H1 (cell line): Measurements from ENCODE around the gene GABRG3. TPM values are rescaled to one million over a fixed set of nuclear protein-coding genes. Genes with fewer than 3 reads are reported as not detected.

Experiments used
- CTCF ChIA-PET: fragments of 300-600 bp; sonication (Branson Sonifier 250); formaldehyde crosslinking; loops from one replicate; lab custom pipeline; 2021; ENCODE audit not compliant: partially characterized antibody; lab: Charles Lee
- POLR2A ChIA-PET: fragments of 300-600 bp; sonication (Branson Sonifier 250); formaldehyde crosslinking; loops from one replicate; lab custom pipeline; 2021; ENCODE audit warnings: inconsistent platforms; ENCODE audit not compliant: partially characterized antibody; lab: Charles Lee
- DNase-seq, 2 experiments: peaks; one replicate each; pipeline versions ENCODE4 v3.0.0 to v3.0.0-alpha.2; 2010 to 2022; ENCODE audit warnings: low spot score in 2 of 2, low read depth in 1 of 2, mixed read lengths in 1 of 2
- FAIRE-seq: peaks from 2 replicates; lab custom pipeline; 2011; peaks lifted over from hg19 to GRCh38; lab: Jason Lieb, UNC
- H2AFZ ChIP-seq: 2 replicates; pipeline ENCODE4 v1.8.1; 2012; ENCODE audit warnings: low read length, inconsistent platforms
- H2AK5ac ChIP-seq: 2 replicates; pipeline ENCODE4 v1.6.1; 2013; ENCODE audit warnings: low read depth, low read length
- H2BK120ac ChIP-seq: replicated peaks from 2 replicates; pipeline ENCODE3; 2013; ENCODE audit warnings: low read depth, low read length, inconsistent platforms
- H2BK12ac ChIP-seq: 2 replicates; pipeline ENCODE4 v1.6.1; 2013; ENCODE audit warnings: low read depth, low read length
- H2BK15ac ChIP-seq: 2 replicates; pipeline ENCODE4 v1.6.1; 2013; ENCODE audit warnings: low read length
- H2BK20ac ChIP-seq: 2 replicates; pipeline ENCODE4 v1.6.1; 2013; ENCODE audit warnings: low read length
- H2BK5ac ChIP-seq: 2 replicates; pipeline ENCODE4 v1.6.1; 2013; ENCODE audit warnings: low read depth, low read length
- H3K14ac ChIP-seq: 2 replicates; pipeline ENCODE4 v1.6.1; 2013; ENCODE audit warnings: inconsistent platforms; ENCODE audit not compliant: insufficient read length
- H3K18ac ChIP-seq: 2 replicates; pipeline ENCODE4 v1.6.1; 2013; ENCODE audit warnings: low read length; ENCODE audit errors: extremely low read depth
- H3K23ac ChIP-seq: 2 replicates; pipeline ENCODE4 v1.6.1; 2013; ENCODE audit warnings: inconsistent platforms; ENCODE audit not compliant: insufficient read length
- H3K23me2 ChIP-seq: 2 replicates; pipeline ENCODE4 v1.6.1; 2013; ENCODE audit warnings: low read depth, low read length
- H3K27ac ChIP-seq: 2 replicates; pipeline ENCODE4 v1.6.1; 2011; ENCODE audit warnings: low read depth, low read length, inconsistent platforms
- H3K27me3 ChIP-seq, 4 experiments: replicated peaks in 1 of 4; 1 replicate in 1 of 4; 2 replicates in 3 of 4; pipeline versions ENCODE4 v1.6.1 to v1.8.1; 2011 to 2013; ENCODE audit warnings: low read length in 3 of 4, mild to moderate bottlenecking in 3 of 4, inconsistent platforms in 2 of 4, mixed read lengths in 2 of 4, moderate library complexity in 1 of 4; ENCODE audit not compliant: control insufficient read depth in 3 of 4, insufficient read depth in 3 of 4; ENCODE audit errors: extremely low read depth in 1 of 4
- H3K36me3 ChIP-seq, 4 experiments: 2 replicates each; pipeline versions ENCODE4 v1.6.1 to v1.8.1; 2011 to 2013; ENCODE audit warnings: mild to moderate bottlenecking in 4 of 4, low read length in 3 of 4, moderate library complexity in 2 of 4, control low read depth in 1 of 4, inconsistent platforms in 1 of 4; ENCODE audit not compliant: insufficient read depth in 4 of 4, control insufficient read depth in 2 of 4
- H3K4ac ChIP-seq: replicated peaks from 2 replicates; pipeline ENCODE3; 2013; ENCODE audit warnings: low read length, low read depth, mixed read lengths, inconsistent platforms; ENCODE audit not compliant: insufficient read length
- H3K4me1 ChIP-seq, 4 experiments: replicated peaks in 1 of 4; 1 replicate in 1 of 4; 2 replicates in 3 of 4; pipeline versions ENCODE4 v1.6.1 to v1.8.1; 2011 to 2013; ENCODE audit warnings: low read length in 3 of 4, inconsistent platforms in 2 of 4, mixed read lengths in 1 of 4; ENCODE audit not compliant: insufficient read depth in 4 of 4, control insufficient read depth in 3 of 4
- H3K4me2 ChIP-seq, 2 experiments: 2 replicates each; pipeline versions ENCODE4 v1.6.1 to v1.8.1; 2011 to 2013; ENCODE audit warnings: low read depth in 2 of 2, low read length in 2 of 2, control low read depth in 1 of 2, inconsistent platforms in 1 of 2, mild to moderate bottlenecking in 1 of 2; ENCODE audit not compliant: insufficient read depth in 1 of 2
- H3K4me3 ChIP-seq, 4 experiments: fragments of 200-600, 300-600 bp in 1 of 4; sonication (generic), shearing (Covaris generic), sonication (Bioruptor Twin) in 1 of 4; 2 replicates each; pipeline versions ENCODE4 v1.5.1 to v1.8.1; 2011 to 2016; ENCODE audit warnings: low read length in 4 of 4, low read depth in 3 of 4, control low read depth in 2 of 4, inconsistent platforms in 2 of 4, mild to moderate bottlenecking in 2 of 4, mixed read lengths in 1 of 4, moderate library complexity in 1 of 4; ENCODE audit not compliant: insufficient read depth in 2 of 4; ENCODE audit errors: extremely low read depth in 1 of 4
- H3K56ac ChIP-seq: replicated peaks from 2 replicates; pipeline ENCODE3; 2013; ENCODE audit warnings: low read depth, mild to moderate bottlenecking, mixed read lengths, low read length, inconsistent platforms; ENCODE audit not compliant: insufficient read length
- H3K79me1 ChIP-seq: 2 replicates; pipeline ENCODE4 v1.6.1; 2013; ENCODE audit warnings: low read depth, low read length, control low read depth
- H3K79me2 ChIP-seq, 2 experiments: 2 replicates each; pipeline versions ENCODE4 v1.6.1 to v1.8.1; 2012 to 2013; ENCODE audit warnings: low read length in 2 of 2, mild to moderate bottlenecking in 2 of 2, inconsistent platforms in 1 of 2; ENCODE audit not compliant: insufficient read depth in 2 of 2, control insufficient read depth in 1 of 2
- H3K9ac ChIP-seq, 4 experiments: replicated peaks in 1 of 4; 1 replicate in 1 of 4; 2 replicates in 3 of 4; pipeline versions ENCODE4 v1.6.1 to v1.8.1; 2011 to 2013; ENCODE audit warnings: low read depth in 3 of 4, low read length in 3 of 4, control low read depth in 2 of 4, mild to moderate bottlenecking in 2 of 4, moderate library complexity in 2 of 4, inconsistent platforms in 1 of 4; ENCODE audit errors: extremely low read depth in 1 of 4
- H3K9me3 ChIP-seq, 2 experiments: 2 replicates each; pipeline versions ENCODE4 v1.6.1 to v1.8.1; 2012 to 2013; ENCODE audit warnings: mild to moderate bottlenecking in 2 of 2, moderate library complexity in 2 of 2, control low read depth in 1 of 2, inconsistent platforms in 1 of 2, low read depth in 1 of 2, low read length in 1 of 2, mixed read lengths in 1 of 2; ENCODE audit not compliant: insufficient read depth in 2 of 2
- H4K20me1 ChIP-seq, 2 experiments: replicated peaks in 1 of 2; 2 replicates each; pipeline versions ENCODE3 to v1.8.1; 2011 to 2013; ENCODE audit warnings: inconsistent platforms in 2 of 2, low read length in 2 of 2, mild to moderate bottlenecking in 1 of 2; ENCODE audit not compliant: insufficient read depth in 2 of 2, control insufficient read depth in 1 of 2
- H4K5ac ChIP-seq: 2 replicates; pipeline ENCODE4 v1.6.1; 2013; ENCODE audit warnings: low read length, low read depth, mixed read lengths, inconsistent platforms; ENCODE audit not compliant: insufficient read length
- H4K8ac ChIP-seq: 2 replicates; pipeline ENCODE4 v1.8.0; 2013; ENCODE audit warnings: mild to moderate bottlenecking, moderate library complexity, low read length, inconsistent platforms; ENCODE audit not compliant: insufficient read depth; ENCODE audit errors: extremely low read depth
- H4K91ac ChIP-seq: replicated peaks from 2 replicates; pipeline ENCODE3; 2013; ENCODE audit warnings: low read length, mixed read lengths, inconsistent platforms; ENCODE audit not compliant: insufficient read length
- BCL11A ChIP-seq, 2 experiments: IDR thresholded peaks; one replicate each; pipeline ENCODE4 v1.6.1; 2011; ENCODE audit warnings: low read depth in 2 of 2, low read length in 2 of 2, mild to moderate bottlenecking in 2 of 2
- CEBPB ChIP-seq: IDR thresholded peaks from 2 replicates; pipeline ENCODE4 v1.6.1; 2012; ENCODE audit warnings: low read depth, low read length
- E2F6 ChIP-seq: IDR thresholded peaks from 2 replicates; pipeline ENCODE4 v1.6.1; 2012; ENCODE audit warnings: inconsistent platforms
- EP300 ChIP-seq, 2 experiments: IDR thresholded peaks; 1 replicate in 1 of 2; 2 replicates in 1 of 2; pipeline ENCODE4 v1.6.1; 2011 to 2012; ENCODE audit warnings: low read depth in 2 of 2, low read length in 2 of 2, mild to moderate bottlenecking in 2 of 2, borderline replicate concordance in 1 of 2, inconsistent platforms in 1 of 2, moderate library complexity in 1 of 2
- GABPA ChIP-seq: IDR thresholded peaks from 2 replicates; pipeline ENCODE4 v1.6.1; 2011; ENCODE audit warnings: mild to moderate bottlenecking, low read length, moderate library complexity, borderline replicate concordance; ENCODE audit not compliant: insufficient read depth
- KDM4A ChIP-seq: IDR thresholded peaks from one replicate; pipeline ENCODE4 v1.7.1; 2012; ENCODE audit warnings: low read depth, mild to moderate bottlenecking, moderate library complexity, low read length, inconsistent platforms; ENCODE audit not compliant: severe bottlenecking
- PHF8 ChIP-seq: fragments of 200-600 bp; sonication (generic); conservative IDR thresholded peaks from 2 replicates; pipeline ENCODE4 v1.7.1; 2012; ENCODE audit warnings: low read depth, mild to moderate bottlenecking, inconsistent platforms, low read length, moderate library complexity
- POLR2A ChIP-seq, 2 experiments: IDR thresholded peaks; 1 replicate in 1 of 2; 2 replicates in 1 of 2; pipeline ENCODE4 v1.6.1; 2011; ENCODE audit warnings: low read depth in 2 of 2, low read length in 2 of 2, mild to moderate bottlenecking in 2 of 2; ENCODE audit errors: control extremely low read depth in 1 of 2
- POU5F1 ChIP-seq: IDR thresholded peaks from 2 replicates; pipeline ENCODE4 v1.6.1; 2011; ENCODE audit warnings: low read depth, mild to moderate bottlenecking, low read length, moderate library complexity
- SP1 ChIP-seq: IDR thresholded peaks from 2 replicates; pipeline ENCODE4 v1.6.1; 2011; ENCODE audit warnings: low read depth, low read length
- USF2 ChIP-seq: IDR thresholded peaks from 2 replicates; pipeline ENCODE4 v1.6.1; 2011; ENCODE audit warnings: low read length, improper control_type of control experiment
- YY1 ChIP-seq: IDR thresholded peaks from 2 replicates; pipeline ENCODE4 v1.6.1; 2011; ENCODE audit warnings: low read depth, mild to moderate bottlenecking, low read length
- WGBS, 2 experiments: shearing (Covaris generic) in 1 of 2; methylation state at CpG; one replicate each; pipeline versions ENCODE4 v1.1.6 to v1.1.7; 2013 to 2015; ENCODE audit warnings: low lambda C conversion rate in 2 of 2, mixed read lengths in 2 of 2, inconsistent platforms in 1 of 2, low coverage in 1 of 2, missing lambda C conversion rate in 1 of 2; ENCODE audit not compliant: insufficient replicate concordance in 2 of 2, insufficient coverage in 1 of 2, insufficient read length in 1 of 2; ENCODE audit errors: extremely low coverage in 1 of 2, missing lambda C conversion rate in 1 of 2; 5-methylcytosine and 5-hydroxymethylcytosine counted together
- polyA plus RNA-seq, 7 experiments: library from polyadenylated mRNA; depleted of rRNA in 3 of 7; stranded (reverse) in 5 of 7; unstranded in 2 of 7; fragments of >200 nt in 5 of 7; fragments of 200-250 nt in 2 of 7; gene quantifications; 1 replicate in 5 of 7; 2 replicates in 1 of 7; 4 replicates in 1 of 7; pipeline versions ENCODE4 v1.2.1 to v1.2.3, GENCODE V29; 2011 to 2013; ENCODE audit warnings: missing spikeins in 2 of 7, mixed read lengths in 2 of 7
- total RNA-seq: library from RNA; stranded (reverse); fragmentation: NEBNext Ultra II Directional; extraction: Animal tissue kit (Norgen Biotek cat#: 25700); gene quantifications from 2 replicates; pipeline ENCODE4 v1.2.1, GENCODE V29; 2021

GABRG3 gene
- total and polyA plus RNA-seq, 2 of the 8 experiments (the other 6 are each of a cell fraction or from before 2014, with no cell fraction given), result 0.17 to 0.80 TPM

- Histone ChIP-seq H3K18ac (no peak overlapping the region), H4K8ac (no peak overlapping the region), H2BK12ac (no peak overlapping the region), H3K9me3 (no peaks in the 10 kb centered on the region), H3K23me2 (no peaks in the 10 kb centered on the region), H3K27ac (no peak overlapping the region), H3K23ac (no peak overlapping the region), H2BK120ac (no peak overlapping the region), H3K79me2 (no peaks in the 10 kb centered on the region), H3K4me2 (no peak overlapping the region), H3K4me1 (no peaks in the 10 kb centered on the region), H4K20me1 (no peaks in the 10 kb centered on the region), H3K79me1 (no peaks in the 10 kb centered on the region), H2AK5ac (no peak overlapping the region), H3K4ac (no peak overlapping the region), H3K4me3 (no peak overlapping the region), H3K27me3 (no peaks in the 10 kb centered on the region), H4K5ac (no peak overlapping the region), H2BK5ac (no peak overlapping the region), H3K56ac (no peak overlapping the region), H2BK15ac (no peak overlapping the region), H4K91ac (no peak overlapping the region), H2BK20ac (no peak overlapping the region), H3K14ac (no peak overlapping the region), H3K9ac (no peak overlapping the region), H3K36me3 (no peaks in the 10 kb centered on the region), H2AFZ (no peak overlapping the region)
- DNase-seq (no peak), FAIRE-seq (no peak)
- ChIA-PET POLR2A (no interaction called here), CTCF (interaction anchor here (0.6 to 3.3 kb wide), 60 partner anchors 10 to 473 kb away, joined by 3 to 27 read pairs (median 4); no protein-coding TSS in a partner anchor)
- whole genome bisulfite sequencing, 2 experiments, result 93% methylated on average over 7 of the region's 7 CpGs; no CpG with 5 or more reads in 1 of the 2 experiments
- TF ChIP-seq GABPA (no peak), POU5F1 (no peak), CEBPB (no peak), USF2 (no peak), KDM4A (no peak), BCL11A (IDR thresholded peaks at IDR 0.05; ENCODE audit: low read depth in 2 of 2, low read length in 2 of 2) (no peak), E2F6 (no peak), YY1 (no peak), PHF8 (no peak), POLR2A (IDR thresholded peaks at IDR 0.05; ENCODE audit: control extremely low read depth in 1 of 2, low read depth in 2 of 2, low read length in 2 of 2) (no peak), SP1 (no peak), EP300 (IDR thresholded peaks at IDR 0.05; ENCODE audit: borderline replicate concordance in 1 of 2, low read depth in 2 of 2, low read length in 2 of 2) (no peak)
These were observed 388.6 kb downstream of the GABRG3 start for GRCh38 chr15:27359586-27359985.
